SK-N-SH treated with all-trans-retinoic acid at 6 μM for 48 hours (cell line): ENCODE results near the gene RSPRY1.
A peak's percentile ranks its signal among the peaks of the same experiment; 100 is the strongest.

ENCODE experiments used
- ATAC-seq: fragments of 200-7000 bp; cut with Tn5 transposase; 3 replicates; pipeline ENCODE4 v1.9.1; 2020; ENCODE audit warnings: mild to moderate bottlenecking, moderate library complexity
- ARNTL ChIP-seq: fragments of 450-650 bp; formaldehyde crosslinking; IDR thresholded peaks from 2 replicates; pipeline ENCODE4 v1.5.0; 2020; ENCODE audit warnings: low read depth, mild to moderate bottlenecking, moderate library complexity, borderline replicate concordance
- CREB5 ChIP-seq: fragments of 250-450 bp; sonication (Bioruptor Pico); IDR thresholded peaks from 2 replicates; pipeline ENCODE4 v1.5.1; 2020; ENCODE audit warnings: low read depth, mild to moderate bottlenecking, moderate library complexity
- CSDC2 ChIP-seq: fragments of 250-450 bp; sonication (Bioruptor Pico); IDR thresholded peaks from 2 replicates; pipeline ENCODE4 v1.5.0; 2020; ENCODE audit warnings: mild to moderate bottlenecking, moderate library complexity
- ESRRG ChIP-seq: fragments of 250-450 bp; sonication (Bioruptor Pico); IDR thresholded peaks from 2 replicates; pipeline ENCODE4 v1.6.1; 2021; ENCODE audit warnings: mild to moderate bottlenecking
- GLIS3 ChIP-seq: fragments of 250-450 bp; sonication (Bioruptor Pico); IDR thresholded peaks from 2 replicates; pipeline ENCODE4 v1.5.0; 2020; ENCODE audit warnings: mild to moderate bottlenecking, moderate library complexity
- ISL1 ChIP-seq: fragments of 250-450 bp; sonication (Bioruptor Pico); IDR thresholded peaks from 2 replicates; pipeline ENCODE4 v2.1.2; 2022; ENCODE audit warnings: mild to moderate bottlenecking, moderate library complexity
- OSR1 ChIP-seq: fragments of 250-450 bp; sonication (Bioruptor Pico); IDR thresholded peaks from 2 replicates; pipeline ENCODE4 v1.8.0; 2022; ENCODE audit warnings: moderate library complexity, mild to moderate bottlenecking, inconsistent platforms
- PPARA ChIP-seq: fragments of 250-450 bp; sonication (Bioruptor Pico); IDR thresholded peaks from 2 replicates; pipeline ENCODE4 v1.5.0; 2020; ENCODE audit warnings: mild to moderate bottlenecking, borderline replicate concordance
- RARB ChIP-seq: fragments of 250-450 bp; sonication (Bioruptor Pico); IDR thresholded peaks from 2 replicates; pipeline ENCODE4 v1.8.0; 2021; ENCODE audit warnings: mild to moderate bottlenecking, moderate library complexity
- SNAI2 ChIP-seq: fragments of 250-450 bp; sonication (Bioruptor Pico); IDR thresholded peaks from 2 replicates; pipeline ENCODE4 v1.5.0; 2020; ENCODE audit warnings: mild to moderate bottlenecking, moderate library complexity
- TCF4 ChIP-seq: fragments of 250-450 bp; sonication (Bioruptor Pico); IDR thresholded peaks from 2 replicates; pipeline ENCODE4 v1.8.0; 2021; ENCODE audit warnings: mild to moderate bottlenecking, moderate library complexity, borderline replicate concordance
- TOX ChIP-seq: fragments of 250-450 bp; sonication (Bioruptor Pico); IDR thresholded peaks from 2 replicates; pipeline ENCODE4 v1.8.0; 2021; ENCODE audit warnings: mild to moderate bottlenecking, moderate library complexity, borderline replicate concordance
- TSHZ2 ChIP-seq: fragments of 250-450 bp; sonication (Bioruptor Pico); IDR thresholded peaks from 2 replicates; pipeline ENCODE4 v1.5.0; 2020; ENCODE audit warnings: mild to moderate bottlenecking, moderate library complexity
- ZC3H10 ChIP-seq: fragments of 250-450 bp; sonication (Bioruptor Pico); IDR thresholded peaks from 2 replicates; pipeline ENCODE4 v1.5.1; 2021; ENCODE audit warnings: mild to moderate bottlenecking, moderate library complexity
- ZFP3 ChIP-seq: fragments of 250-450 bp; sonication (Bioruptor Pico); IDR thresholded peaks from 2 replicates; pipeline ENCODE4 v1.5.0; 2020; ENCODE audit warnings: mild to moderate bottlenecking, moderate library complexity
- ZFP30 ChIP-seq: fragments of 450-650 bp; formaldehyde crosslinking; IDR thresholded peaks from 2 replicates; pipeline ENCODE4 v1.5.0; 2022; ENCODE audit warnings: mild to moderate bottlenecking, moderate library complexity
- ZNF565 ChIP-seq: fragments of 450-650 bp; formaldehyde crosslinking; conservative IDR thresholded peaks from 2 replicates; pipeline ENCODE4 v1.5.0; 2020; ENCODE audit warnings: low read depth, mild to moderate bottlenecking, moderate library complexity
- ZNF8 ChIP-seq: fragments of 450-650 bp; formaldehyde crosslinking; IDR thresholded peaks from 2 replicates; pipeline ENCODE4 v1.5.0; 2020; ENCODE audit warnings: mild to moderate bottlenecking, moderate library complexity
- TF ChIP-seq, protein P1 (sequence below): fragments of 250-450 bp; sonication (Bioruptor Pico); IDR thresholded peaks from 2 replicates; pipeline ENCODE4 v1.5.1; 2021; ENCODE audit warnings: mild to moderate bottlenecking, moderate library complexity
- TF ChIP-seq, protein P2 (sequence below): fragments of 250-450 bp; sonication (Bioruptor Pico); IDR thresholded peaks from 2 replicates; pipeline ENCODE4 v1.8.0; 2020; ENCODE audit warnings: mild to moderate bottlenecking, moderate library complexity, borderline replicate concordance
- TF ChIP-seq, protein P3 (sequence below): fragments of 250-450 bp; sonication (Bioruptor Pico); IDR thresholded peaks from 2 replicates; pipeline ENCODE4 v1.8.0; 2021; ENCODE audit warnings: low read depth, mild to moderate bottlenecking, moderate library complexity, borderline replicate concordance

RSPRY1 gene

GRCh38 chr16:57166951-57167350 lies 19.2 kb upstream of the RSPRY1 start:
- no peak for TF ChIP-seq ESRRG (CRISPR knock-in tag)
- TF ChIP-seq GLIS3 (CRISPR knock-in tag): no peak
- TF ChIP-seq ZNF565 (CRISPR knock-in tag): no peak
- TF ChIP-seq ZNF8 (CRISPR knock-in tag): no peak
- TF ChIP-seq TCF4 (CRISPR knock-in tag): no peak
- TF ChIP-seq OSR1 (CRISPR knock-in tag): no peak
- no peak for TF ChIP-seq PPARA (CRISPR knock-in tag)
- no peak for TF ChIP-seq ZC3H10 (CRISPR knock-in tag)
- no peak for TF ChIP-seq ZFP3
- no peak for TF ChIP-seq CREB5
- TF ChIP-seq ZFP30 (CRISPR knock-in tag): no peak
- no peak for TF ChIP-seq TSHZ2 (CRISPR knock-in tag)
- TF ChIP-seq SNAI2 (CRISPR knock-in tag): no peak
- TF ChIP-seq, protein P1, sequence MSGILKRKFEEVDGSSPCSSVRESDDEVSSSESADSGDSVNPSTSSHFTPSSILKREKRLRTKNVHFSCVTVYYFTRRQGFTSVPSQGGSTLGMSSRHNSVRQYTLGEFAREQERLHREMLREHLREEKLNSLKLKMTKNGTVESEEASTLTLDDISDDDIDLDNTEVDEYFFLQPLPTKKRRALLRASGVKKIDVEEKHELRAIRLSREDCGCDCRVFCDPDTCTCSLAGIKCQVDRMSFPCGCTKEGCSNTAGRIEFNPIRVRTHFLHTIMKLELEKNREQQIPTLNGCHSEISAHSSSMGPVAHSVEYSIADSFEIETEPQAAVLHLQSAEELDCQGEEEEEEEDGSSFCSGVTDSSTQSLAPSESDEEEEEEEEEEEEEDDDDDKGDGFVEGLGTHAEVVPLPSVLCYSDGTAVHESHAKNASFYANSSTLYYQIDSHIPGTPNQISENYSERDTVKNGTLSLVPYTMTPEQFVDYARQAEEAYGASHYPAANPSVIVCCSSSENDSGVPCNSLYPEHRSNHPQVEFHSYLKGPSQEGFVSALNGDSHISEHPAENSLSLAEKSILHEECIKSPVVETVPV (CRISPR knock-in tag): no peak
- no peak for ATAC-seq

- TF ChIP-seq TCF4 (CRISPR knock-in tag) (no peak), SNAI2 (CRISPR knock-in tag) (no peak), ISL1 (CRISPR knock-in tag) (no peak), GLIS3 (CRISPR knock-in tag) (no peak), OSR1 (CRISPR knock-in tag) (no peak), ESRRG (CRISPR knock-in tag) (no peak), CSDC2 (CRISPR knock-in tag) (no peak), CREB5 (no peak)
Measured at GRCh38 chr16:57167538-57167937, 18.6 kb upstream of the RSPRY1 start.

DNA sequence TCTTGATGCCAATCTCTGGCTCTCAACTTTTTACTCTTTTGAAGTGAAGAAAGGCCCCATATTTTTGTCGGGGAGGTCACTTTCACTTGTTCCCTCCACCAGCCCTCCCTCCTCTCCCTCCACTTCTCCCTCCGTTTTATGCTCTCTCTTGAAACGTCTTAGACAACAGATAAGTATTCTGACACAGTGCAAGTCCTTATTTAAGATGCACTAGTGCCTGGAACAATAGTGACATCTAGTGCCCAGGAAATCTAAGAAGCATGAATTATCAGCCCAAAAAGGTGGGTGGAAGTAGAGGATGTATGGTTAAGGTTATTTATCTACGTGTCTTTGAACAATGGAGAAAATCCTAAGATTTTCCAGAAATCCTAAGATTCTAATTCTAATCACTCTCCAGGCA lies 18.2 kb upstream of the RSPRY1 start:
- ATAC-seq: peak; percentile 91
- TF ChIP-seq TSHZ2 (CRISPR knock-in tag) (no peak), OSR1 (CRISPR knock-in tag) (no peak), SNAI2 (CRISPR knock-in tag) (no peak), ZNF565 (CRISPR knock-in tag) (no peak), ZFP3 (no peak), ZFP30 (CRISPR knock-in tag) (no peak), ARNTL (no peak), GLIS3 (CRISPR knock-in tag) (no peak), CSDC2 (CRISPR knock-in tag) (no peak), ISL1 (CRISPR knock-in tag) (no peak), ZNF8 (CRISPR knock-in tag) (no peak), ZC3H10 (CRISPR knock-in tag) (no peak), PPARA (CRISPR knock-in tag) (no peak), RARB (CRISPR knock-in tag) (no peak), TOX (CRISPR knock-in tag) (no peak), ESRRG (CRISPR knock-in tag) (no peak)
- TF ChIP-seq, protein P2, sequence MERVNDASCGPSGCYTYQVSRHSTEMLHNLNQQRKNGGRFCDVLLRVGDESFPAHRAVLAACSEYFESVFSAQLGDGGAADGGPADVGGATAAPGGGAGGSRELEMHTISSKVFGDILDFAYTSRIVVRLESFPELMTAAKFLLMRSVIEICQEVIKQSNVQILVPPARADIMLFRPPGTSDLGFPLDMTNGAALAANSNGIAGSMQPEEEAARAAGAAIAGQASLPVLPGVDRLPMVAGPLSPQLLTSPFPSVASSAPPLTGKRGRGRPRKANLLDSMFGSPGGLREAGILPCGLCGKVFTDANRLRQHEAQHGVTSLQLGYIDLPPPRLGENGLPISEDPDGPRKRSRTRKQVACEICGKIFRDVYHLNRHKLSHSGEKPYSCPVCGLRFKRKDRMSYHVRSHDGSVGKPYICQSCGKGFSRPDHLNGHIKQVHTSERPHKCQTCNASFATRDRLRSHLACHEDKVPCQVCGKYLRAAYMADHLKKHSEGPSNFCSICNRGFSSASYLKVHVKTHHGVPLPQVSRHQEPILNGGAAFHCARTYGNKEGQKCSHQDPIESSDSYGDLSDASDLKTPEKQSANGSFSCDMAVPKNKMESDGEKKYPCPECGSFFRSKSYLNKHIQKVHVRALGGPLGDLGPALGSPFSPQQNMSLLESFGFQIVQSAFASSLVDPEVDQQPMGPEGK (CRISPR knock-in tag): no peak
- TF ChIP-seq, protein P3, sequence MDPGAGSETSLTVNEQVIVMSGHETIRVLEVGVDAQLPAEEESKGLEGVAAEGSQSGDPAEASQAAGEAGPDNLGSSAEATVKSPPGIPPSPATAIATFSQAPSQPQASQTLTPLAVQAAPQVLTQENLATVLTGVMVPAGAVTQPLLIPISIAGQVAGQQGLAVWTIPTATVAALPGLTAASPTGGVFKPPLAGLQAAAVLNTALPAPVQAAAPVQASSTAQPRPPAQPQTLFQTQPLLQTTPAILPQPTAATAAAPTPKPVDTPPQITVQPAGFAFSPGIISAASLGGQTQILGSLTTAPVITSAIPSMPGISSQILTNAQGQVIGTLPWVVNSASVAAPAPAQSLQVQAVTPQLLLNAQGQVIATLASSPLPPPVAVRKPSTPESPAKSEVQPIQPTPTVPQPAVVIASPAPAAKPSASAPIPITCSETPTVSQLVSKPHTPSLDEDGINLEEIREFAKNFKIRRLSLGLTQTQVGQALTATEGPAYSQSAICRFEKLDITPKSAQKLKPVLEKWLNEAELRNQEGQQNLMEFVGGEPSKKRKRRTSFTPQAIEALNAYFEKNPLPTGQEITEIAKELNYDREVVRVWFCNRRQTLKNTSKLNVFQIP: no peak
- TF ChIP-seq, protein P1 (CRISPR knock-in tag): no peak

More at GRCh38 chr16:57167538-57167937, 18.6 kb upstream of the RSPRY1 start:
- ATAC-seq: no peak
